Umbilical cord (tissue), 2 donors: ENCODE results near the gene ZNF587B. TPM values are rescaled to one million over a fixed set of nuclear protein-coding genes. Genes with fewer than 3 reads are reported as not detected.
A peak's percentile ranks its signal among the peaks of the same experiment; 100 is the strongest.
"Not testable (repeated sequence)": the region's sequence is repeated elsewhere in the genome, so short reads cannot be mapped to it uniquely, and the experiment has no call there.

Experiments used
- DNase-seq: peaks from one replicate; pipeline ENCODE4 v3.0.0-alpha.2; 2015; ENCODE audit warnings: low spot score
- total RNA-seq: library from RNA; depleted of rRNA; stranded (reverse); fragments of >200 nt; gene quantifications from one replicate; pipeline ENCODE4 v1.2.3, GENCODE V29; 2014; ENCODE audit warnings: low replicate concordance; ENCODE audit not compliant: insufficient read depth

Gene ZNF587B
- total RNA-seq, 1 donor from 2014 or later: 29.1 TPM

GRCh38 chr19:57869655-57870054, 39.6 kb downstream of the ZNF587B start:
- DNase-seq: not testable (repeated sequence)

DNA sequence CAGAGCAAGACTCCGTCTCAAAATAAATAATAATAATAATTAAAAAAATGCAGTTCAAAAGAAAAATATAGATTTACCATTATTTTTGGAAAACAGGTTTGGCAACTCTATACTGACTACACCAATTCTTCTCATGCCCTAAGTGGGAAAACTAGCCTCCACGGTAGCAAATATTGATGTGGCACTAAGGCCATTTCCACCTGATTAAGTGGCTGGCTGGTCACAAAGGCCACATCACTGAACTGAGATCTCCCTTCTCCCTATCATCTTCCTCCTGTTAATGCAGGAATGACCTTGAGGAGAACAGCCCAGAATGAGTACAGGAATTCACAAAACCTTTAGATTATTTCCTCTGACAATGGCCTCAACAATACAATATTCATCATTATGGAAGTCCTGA, 40.1 kb downstream of the ZNF587B start:
- DNase-seq: no peak

- no peak for DNase-seq
Observed at GRCh38 chr19:57872450-57872849, 42.4 kb downstream of the ZNF587B start.

DNA sequence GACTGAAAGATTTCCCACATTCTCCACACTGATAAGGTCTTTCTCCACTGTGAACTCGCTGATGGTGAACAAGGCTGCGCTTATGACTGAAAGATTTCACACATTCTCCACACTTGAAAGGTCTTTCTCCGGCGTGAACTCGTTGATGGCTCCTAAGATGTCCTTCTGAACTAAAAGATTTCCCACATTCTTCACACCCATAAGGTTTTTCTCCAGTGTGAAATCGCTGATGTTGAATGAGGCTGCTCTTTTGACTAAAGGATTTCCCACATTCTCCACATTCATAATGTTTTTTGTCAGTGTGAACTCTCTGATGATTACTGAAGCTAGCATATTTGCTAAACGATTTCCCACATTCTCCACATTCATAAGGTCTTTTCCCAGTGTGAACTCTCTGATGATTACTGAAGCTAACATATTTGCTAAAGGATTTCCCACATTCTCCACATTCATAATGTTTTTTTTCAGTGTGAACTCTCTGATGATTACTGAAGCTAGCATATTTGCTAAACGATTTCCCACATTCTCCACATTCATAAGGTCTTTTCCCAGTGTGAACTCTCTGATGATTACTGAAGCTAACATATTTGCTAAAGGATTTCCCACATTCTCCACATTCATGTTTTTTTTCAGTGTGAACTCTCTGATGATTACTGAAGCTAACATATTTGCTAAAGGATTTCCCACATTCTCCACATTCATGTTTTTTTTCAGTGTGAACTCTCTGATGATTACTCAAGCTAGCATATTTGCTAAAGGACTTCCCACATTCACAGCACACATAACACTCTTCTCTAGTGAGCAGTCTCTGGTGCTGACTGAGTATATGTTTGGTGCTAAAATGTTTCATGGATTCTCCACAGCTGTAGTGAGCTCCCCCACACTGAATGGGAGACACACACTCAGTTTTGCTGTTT, 44.0 kb downstream of the ZNF587B start:
- not testable (repeated sequence) for DNase-seq

DNA sequence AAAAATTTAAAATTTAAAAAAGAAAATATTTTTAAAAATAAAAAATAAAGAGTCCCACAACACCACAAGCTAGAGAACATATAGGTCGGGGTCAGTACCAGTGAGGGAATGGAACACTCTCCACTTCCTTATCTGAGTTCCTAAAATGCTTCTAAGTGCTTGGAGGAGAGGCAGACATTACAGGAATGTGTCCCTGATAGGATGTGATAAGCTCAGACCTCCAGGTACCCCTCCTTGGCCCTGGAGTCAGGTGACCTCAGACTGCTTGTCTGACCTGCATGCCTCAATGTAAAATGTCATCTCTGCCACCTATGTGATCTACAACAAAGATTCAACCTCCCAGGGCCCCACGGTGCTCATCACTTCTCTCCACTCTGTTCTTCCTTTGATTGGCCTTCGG, 55.9 kb downstream of the ZNF587B start:
- no peak for DNase-seq

- DNase-seq: peak; percentile 44
Observed at GRCh38 chr19:57887195-57887941, 57.3 kb downstream of the ZNF587B start.

GRCh38 chr19:57888107-57888559, 58.0 kb downstream of the ZNF587B start:
- DNase-seq: no peak

- DNase-seq: peak; percentile 88
Observed at GRCh38 chr19:57888560-57889231, 58.6 kb downstream of the ZNF587B start, which contains the start of gene ZNF814. TSS of gene ZNF814 (minus strand) at chr19:57889037. CDS start at chr19:57888802, 235 bp downstream.

DNA sequence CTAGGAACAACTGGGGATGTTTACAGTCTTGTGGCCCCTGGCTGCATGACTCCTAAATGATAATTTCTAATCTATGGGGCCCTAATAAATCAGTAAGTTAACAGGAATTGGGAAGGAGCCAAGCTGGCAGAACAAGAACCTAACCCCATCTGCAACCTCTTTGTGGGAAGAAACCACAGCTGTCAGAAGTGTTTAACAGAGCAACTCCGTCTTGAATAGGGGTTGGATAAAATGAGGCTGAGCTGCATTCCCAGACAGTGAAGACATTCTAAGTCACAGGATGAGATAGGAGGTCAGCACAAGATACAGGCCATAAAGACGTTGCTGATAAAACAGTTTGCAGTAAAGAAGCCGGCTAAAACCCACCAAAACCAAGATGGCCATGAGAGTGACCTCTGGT, 60.6 kb downstream of the ZNF587B start:
- DNase-seq: peak; percentile 84

Other genes starting within 250 kb of the ZNF587B start
- gene ZIK1, start 246.2 kb upstream of the ZNF587B start, total RNA-seq: 14.4 TPM
- gene ZNF530, start 230.4 kb upstream of the ZNF587B start, total RNA-seq: 2.2 TPM
- 42.6 TPM for gene ZNF134, start 216.1 kb upstream of the ZNF587B start, total RNA-seq
- 20.5 TPM for gene ZNF211, start 197.1 kb upstream of the ZNF587B start, total RNA-seq
- not detected for gene ZSCAN4, start 161.4 kb upstream of the ZNF587B start, total RNA-seq
- 13.0 TPM for gene ZNF551, start 148.3 kb upstream of the ZNF587B start, total RNA-seq
- 8.2 TPM for gene ZNF154, start 121.1 kb upstream of the ZNF587B start, total RNA-seq
- 10.4 TPM for gene ZNF671, start 102.7 kb upstream of the ZNF587B start, total RNA-seq
- 25.8 TPM for gene ZNF776, start 83.5 kb upstream of the ZNF587B start, total RNA-seq
- 19.3 TPM for gene ZNF586, start 60.6 kb upstream of the ZNF587B start, total RNA-seq
- 3.1 TPM for gene ZNF552, start 15.4 kb upstream of the ZNF587B start, total RNA-seq
- 27.0 TPM for gene ZNF587, start 19.6 kb downstream of the ZNF587B start, total RNA-seq
- gene ZNF814, start 58.7 kb downstream of the ZNF587B start, total RNA-seq: 20.0 TPM
- gene ZNF417, start 86.3 kb downstream of the ZNF587B start, total RNA-seq: 29.1 TPM
- 21.2 TPM for gene ZNF418, start 105.1 kb downstream of the ZNF587B start, total RNA-seq
- gene ZNF256, start 117.4 kb downstream of the ZNF587B start, total RNA-seq: 14.0 TPM
- gene C19orf18, start 144.2 kb downstream of the ZNF587B start, total RNA-seq: not detected
- gene ZNF606, start 172.5 kb downstream of the ZNF587B start, total RNA-seq: 64.8 TPM
- 0.24 TPM for gene ZSCAN1, start 203.7 kb downstream of the ZNF587B start, total RNA-seq
- 8.9 TPM for gene ZNF135, start 229.0 kb downstream of the ZNF587B start, total RNA-seq